ENCODE results near the gene ITIH4. TPM values are rescaled to one million over a fixed set of nuclear protein-coding genes. Genes with fewer than 3 reads are reported as not detected.

ITIH4 gene
- total RNA-seq, 4 donors from 2014 or later = 3.9 to 8.6 (median 7.5) TPM

DNA sequence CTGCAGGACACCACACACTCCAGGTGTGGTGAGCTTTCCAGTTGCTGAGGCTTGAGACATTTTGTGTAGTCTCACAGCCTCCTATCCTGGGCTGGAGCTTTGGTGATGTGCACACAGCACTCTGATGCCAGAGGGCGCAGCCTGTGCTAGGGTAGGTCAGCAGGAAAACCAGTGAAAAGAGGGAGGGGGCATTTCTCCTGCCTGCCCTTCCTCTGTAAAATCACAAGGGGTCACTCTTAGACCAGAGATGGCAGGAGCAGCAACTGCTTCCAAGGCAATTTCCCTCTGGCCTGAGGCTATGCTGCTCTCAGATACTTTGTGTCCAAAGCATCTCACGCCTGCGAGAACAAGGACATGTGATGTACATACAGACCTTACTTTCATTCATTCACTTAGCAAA, 20.9 kb upstream of the ITIH4 start:
- Histone ChIP-seq H3K4me1 (peaks cover 0 to 4% of the 10 kb centered on the region in 2 donors), H3K4me3 (replicated peaks in 1 of 3) (no peak overlapping the region), H3K27me3 (no peaks in the 10 kb centered on the region), H3K27ac (no peak overlapping the region), H3K9me3 (no peaks in the 10 kb centered on the region), H3K36me3 (peaks cover 7 to 30% of the 10 kb centered on the region in 2 donors)
- DNase-seq = peak in 1 of 2 donors; percentile 22
- no peak for TF ChIP-seq POLR2A (IDR thresholded peaks at IDR 0.05)
- TF ChIP-seq, protein P1, sequence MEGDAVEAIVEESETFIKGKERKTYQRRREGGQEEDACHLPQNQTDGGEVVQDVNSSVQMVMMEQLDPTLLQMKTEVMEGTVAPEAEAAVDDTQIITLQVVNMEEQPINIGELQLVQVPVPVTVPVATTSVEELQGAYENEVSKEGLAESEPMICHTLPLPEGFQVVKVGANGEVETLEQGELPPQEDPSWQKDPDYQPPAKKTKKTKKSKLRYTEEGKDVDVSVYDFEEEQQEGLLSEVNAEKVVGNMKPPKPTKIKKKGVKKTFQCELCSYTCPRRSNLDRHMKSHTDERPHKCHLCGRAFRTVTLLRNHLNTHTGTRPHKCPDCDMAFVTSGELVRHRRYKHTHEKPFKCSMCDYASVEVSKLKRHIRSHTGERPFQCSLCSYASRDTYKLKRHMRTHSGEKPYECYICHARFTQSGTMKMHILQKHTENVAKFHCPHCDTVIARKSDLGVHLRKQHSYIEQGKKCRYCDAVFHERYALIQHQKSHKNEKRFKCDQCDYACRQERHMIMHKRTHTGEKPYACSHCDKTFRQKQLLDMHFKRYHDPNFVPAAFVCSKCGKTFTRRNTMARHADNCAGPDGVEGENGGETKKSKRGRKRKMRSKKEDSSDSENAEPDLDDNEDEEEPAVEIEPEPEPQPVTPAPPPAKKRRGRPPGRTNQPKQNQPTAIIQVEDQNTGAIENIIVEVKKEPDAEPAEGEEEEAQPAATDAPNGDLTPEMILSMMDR (IDR thresholded peaks at IDR 0.05) = peak in 4 of 6 experiments; percentile 28 to 59 (median 52)
- intact Hi-C loops (cut with DNase I) = no loop called here
- WGBS, 2 donors = 79 to 95% methylated on average over 2 to 3 of the region's 3 CpGs

DNA sequence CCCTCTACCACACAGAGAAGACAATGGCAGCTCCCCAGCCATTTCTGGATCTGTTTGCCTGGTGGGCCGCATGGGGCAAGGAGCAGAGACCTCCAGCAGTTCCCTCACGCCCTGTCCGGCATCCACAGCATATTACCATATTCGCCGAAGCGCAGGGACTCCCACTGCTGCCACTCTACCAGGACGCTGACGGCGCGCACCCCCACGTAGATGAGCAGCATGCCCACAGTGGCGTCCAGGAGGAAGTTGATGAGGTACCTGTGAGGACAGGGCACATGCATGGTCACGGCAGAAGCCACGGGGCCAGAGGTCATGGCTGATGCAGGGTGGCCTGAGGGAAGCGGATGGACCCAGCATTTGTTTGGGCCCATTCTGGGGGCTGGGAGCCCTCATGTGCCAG, 19.2 kb upstream of the ITIH4 start:
- intact Hi-C loops (cut with DNase I) = no loop called here
- peaks cover 6 to 30% of the 10 kb centered on the region in 2 donors for H3K36me3 ChIP-seq
- whole genome bisulfite sequencing, 2 donors = 97 to 98% methylated on average over 15 of the region's 15 CpGs
- TF ChIP-seq, protein P1 (IDR thresholded peaks at IDR 0.05) = no peak
- no peak for TF ChIP-seq POLR2A (IDR thresholded peaks at IDR 0.05)
- no peaks in the 10 kb centered on the region for H3K9me3 ChIP-seq
- no peaks in the 10 kb centered on the region for H3K27me3 ChIP-seq
- H3K4me3 ChIP-seq (replicated peaks in 1 of 3) = no peak overlapping the region
- no peak for DNase-seq
- H3K27ac ChIP-seq = no peak overlapping the region
- H3K4me1 ChIP-seq = peaks cover 4 to 21% of the 10 kb centered on the region in 2 donors

DNA sequence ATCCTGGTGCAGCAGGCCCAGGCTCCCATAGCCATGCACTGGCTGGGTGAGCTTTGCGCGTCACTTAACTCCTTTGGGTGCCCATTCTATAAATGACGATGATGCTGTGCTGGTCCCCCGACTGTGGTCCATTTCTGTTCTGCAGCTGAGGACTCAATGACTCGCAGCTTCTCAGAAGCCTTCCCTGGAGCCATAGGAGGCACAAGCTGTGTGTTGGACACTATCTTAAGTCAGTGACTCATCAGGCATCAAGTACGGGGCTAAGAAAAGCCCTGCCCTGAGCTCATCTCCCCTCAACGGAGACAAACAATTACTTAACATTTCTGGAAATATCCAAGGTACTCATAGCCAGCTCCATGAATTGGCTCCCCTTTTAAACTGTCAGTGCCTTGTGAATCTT, 18.1 kb upstream of the ITIH4 start:
- no peak overlapping the region for H3K27ac ChIP-seq
- peaks cover 4 to 28% of the 10 kb centered on the region in 2 donors for H3K4me1 ChIP-seq
- no peaks in the 10 kb centered on the region for H3K27me3 ChIP-seq
- no peak for DNase-seq
- no peak for TF ChIP-seq POLR2A (IDR thresholded peaks at IDR 0.05)
- TF ChIP-seq, protein P1 (IDR thresholded peaks at IDR 0.05) = no peak
- intact Hi-C loops (cut with DNase I) = no loop called here
- H3K36me3 ChIP-seq = peaks cover 0 to 30% of the 10 kb centered on the region in 2 donors
- H3K9me3 ChIP-seq = no peaks in the 10 kb centered on the region
- H3K4me3 ChIP-seq (replicated peaks in 1 of 3) = no peak overlapping the region
- 70 to 93% methylated on average over 3 to 6 of the region's 7 CpGs for WGBS, 2 donors

DNA sequence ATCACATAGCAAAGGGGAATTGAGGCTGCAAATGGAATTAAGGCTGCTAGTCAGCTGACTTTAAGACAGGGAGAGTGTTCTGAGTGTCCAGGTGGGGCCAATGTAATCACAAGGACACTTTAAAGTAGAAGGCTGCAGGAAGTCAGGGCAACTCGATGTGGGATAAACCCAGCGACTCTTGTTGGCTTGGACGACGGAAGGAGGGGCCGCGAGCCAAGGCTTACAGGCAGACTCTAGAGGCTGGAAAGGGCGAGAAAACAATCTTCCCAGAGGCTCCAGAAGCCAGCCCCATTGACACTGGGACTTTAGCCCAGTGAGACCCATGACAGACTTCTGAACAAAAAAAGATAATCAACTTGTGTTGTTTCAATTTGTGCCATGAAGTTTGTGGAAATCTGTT, 17.3 kb upstream of the ITIH4 start:
- WGBS, 2 donors = 92 to 93% methylated on average over 7 of the region's 7 CpGs
- intact Hi-C loops (cut with DNase I) = no loop called here
- Histone ChIP-seq H3K9me3 (no peaks in the 10 kb centered on the region), H3K4me1 (peaks cover 4 to 28% of the 10 kb centered on the region in 2 donors), H3K4me3 (replicated peaks in 1 of 3) (no peak overlapping the region), H3K27me3 (no peaks in the 10 kb centered on the region), H3K36me3 (peaks cover 0 to 30% of the 10 kb centered on the region in 2 donors), H3K27ac (no peak overlapping the region)
- TF ChIP-seq POLR2A (IDR thresholded peaks at IDR 0.05) = no peak
- TF ChIP-seq, protein P1 (IDR thresholded peaks at IDR 0.05) = no peak
- no peak for DNase-seq

DNA sequence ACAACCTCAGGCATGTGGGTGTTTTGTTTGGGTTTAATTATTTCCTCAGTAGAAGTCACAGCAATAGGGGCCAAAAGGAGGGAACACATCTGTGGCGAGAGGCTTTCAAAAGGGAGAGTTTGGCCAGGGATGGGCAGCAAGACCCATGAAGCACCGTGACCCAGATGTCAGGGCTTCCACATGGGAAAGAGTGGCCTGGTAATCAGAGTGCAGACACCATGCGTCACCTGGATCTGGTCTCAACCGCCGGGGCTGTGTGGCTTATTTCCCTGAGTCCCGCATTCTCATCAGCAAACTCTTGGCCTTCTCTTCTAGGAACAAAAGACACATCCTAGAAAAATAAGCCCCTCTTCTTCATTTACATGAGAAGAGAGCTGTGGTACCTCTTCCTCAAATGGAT, 16.8 kb upstream of the ITIH4 start:
- H3K27me3 ChIP-seq = no peaks in the 10 kb centered on the region
- H3K4me3 ChIP-seq (replicated peaks in 1 of 3) = no peak overlapping the region
- H3K9me3 ChIP-seq = no peaks in the 10 kb centered on the region
- DNase-seq = no peak
- peaks cover 4 to 31% of the 10 kb centered on the region in 2 donors for H3K4me1 ChIP-seq
- intact Hi-C loops (cut with DNase I) = no loop called here
- H3K36me3 ChIP-seq = peaks cover 0 to 34% of the 10 kb centered on the region in 2 donors
- TF ChIP-seq, protein P1 (IDR thresholded peaks at IDR 0.05) = no peak
- no peak for TF ChIP-seq POLR2A (IDR thresholded peaks at IDR 0.05)
- H3K27ac ChIP-seq = no peak overlapping the region
- 96% methylated on average over 6 of the region's 6 CpGs for WGBS, 2 donors

All from thyroid gland (tissue), 4 donors.